GM12878 (cell line): ENCODE data around the gene PLP2. TPM values are rescaled to one million over a fixed set of nuclear protein-coding genes. Genes with fewer than 3 reads are reported as not detected.
A peak's percentile ranks its signal among the peaks of the same experiment; 100 is the strongest.

Experiments used
- NFIC ChIP-seq: IDR thresholded peaks from 2 replicates; pipeline ENCODE4 v1.6.1; 2012; ENCODE audit warnings: low read depth, mild to moderate bottlenecking, inconsistent platforms, low read length, moderate library complexity
- RB1 ChIP-seq: fragments of 450-650 bp; formaldehyde crosslinking; IDR thresholded peaks from 2 replicates; pipeline ENCODE4 v1.6.1; 2017; ENCODE audit warnings: mild to moderate bottlenecking, borderline replicate concordance
- SMARCA5 ChIP-seq: fragments of 450-650 bp; IDR thresholded peaks from 2 replicates; pipeline ENCODE4 v1.6.1; 2017; ENCODE audit warnings: mild to moderate bottlenecking
- SPI1 ChIP-seq: IDR thresholded peaks from 2 replicates; pipeline ENCODE4 v1.6.1; 2011; ENCODE audit warnings: low read depth, mild to moderate bottlenecking, low read length, moderate library complexity, borderline replicate concordance; ENCODE audit not compliant: insufficient read depth
- SUPT20H ChIP-seq: IDR thresholded peaks from 2 replicates; pipeline ENCODE4 v1.6.1; 2011; ENCODE audit warnings: low read depth, mild to moderate bottlenecking, low read length, moderate library complexity, borderline replicate concordance; ENCODE audit not compliant: control insufficient read depth
- ZNF24 ChIP-seq: fragments of 450-650 bp; IDR thresholded peaks from 2 replicates; pipeline ENCODE4 v1.6.1; 2017; ENCODE audit warnings: antibody characterized with exemption, mild to moderate bottlenecking
- polyA plus RNA-seq, 11 experiments: library from polyadenylated mRNA; depleted of rRNA in 4 of 11; unstranded in 6 of 11; stranded (reverse) in 5 of 11; fragments of >200 nt; fragmentation: Nextera tagmentation in 4 of 11; fragmentation: Illumina TruSeq in 1 of 11; extraction: Ambion mirVana in 4 of 11; extraction: Trizol in 1 of 11; gene quantifications; 1 replicate in 1 of 11; 2 replicates in 10 of 11; pipeline versions ENCODE4 v1.2.1 to v1.2.3, GENCODE V29; 2011 to 2016; ENCODE audit warnings: inconsistent platforms in 2 of 11, missing spikeins in 2 of 11, low read depth in 1 of 11
- total RNA-seq, 4 experiments: library from RNA; depleted of rRNA in 3 of 4; stranded (reverse); fragments of >200 nt in 3 of 4; fragmentation: Illumina TruSeq in 1 of 4; extraction: Trizol in 1 of 4; gene quantifications; 2 replicates each; pipeline versions ENCODE4 v1.2.1 to v1.2.3, GENCODE V29; 2013 to 2021
- TF ChIP-seq, protein P1 (sequence below): fragments of 450-650 bp; IDR thresholded peaks from 2 replicates; pipeline ENCODE4 v1.6.1; 2017; ENCODE audit warnings: low read depth, mild to moderate bottlenecking, moderate library complexity
- TF ChIP-seq, protein P2 (sequence below): IDR thresholded peaks from 2 replicates; pipeline ENCODE4 v1.6.1; 2012; ENCODE audit warnings: low read depth, low read length, improper control_type of control experiment
- TF ChIP-seq, protein P3 (sequence below): IDR thresholded peaks from 2 replicates; pipeline ENCODE4 v1.6.1; 2011; ENCODE audit warnings: low read depth, mild to moderate bottlenecking, low read length, moderate library complexity, borderline replicate concordance; ENCODE audit errors: extremely low read depth
- TF ChIP-seq, protein P4 (sequence below), 3 experiments: IDR thresholded peaks in 2 of 3; conservative IDR thresholded peaks in 1 of 3; 2 replicates each; pipeline ENCODE4 v1.5.1; 2011; ENCODE audit warnings: low read depth in 3 of 3, low read length in 3 of 3, mild to moderate bottlenecking in 3 of 3, control low read depth in 2 of 3, moderate library complexity in 2 of 3, inconsistent platforms in 1 of 3, mixed read lengths in 1 of 3; ENCODE audit not compliant: control insufficient read depth in 2 of 3, insufficient read depth in 1 of 3; ENCODE audit errors: extremely low read depth in 1 of 3

PLP2 gene
- total and polyA plus RNA-seq, 10 of the 15 experiments (the other 5 are each of a cell fraction or from before 2014, with no cell fraction given), result 56.6 to 177 (median 99.3) TPM

DNA sequence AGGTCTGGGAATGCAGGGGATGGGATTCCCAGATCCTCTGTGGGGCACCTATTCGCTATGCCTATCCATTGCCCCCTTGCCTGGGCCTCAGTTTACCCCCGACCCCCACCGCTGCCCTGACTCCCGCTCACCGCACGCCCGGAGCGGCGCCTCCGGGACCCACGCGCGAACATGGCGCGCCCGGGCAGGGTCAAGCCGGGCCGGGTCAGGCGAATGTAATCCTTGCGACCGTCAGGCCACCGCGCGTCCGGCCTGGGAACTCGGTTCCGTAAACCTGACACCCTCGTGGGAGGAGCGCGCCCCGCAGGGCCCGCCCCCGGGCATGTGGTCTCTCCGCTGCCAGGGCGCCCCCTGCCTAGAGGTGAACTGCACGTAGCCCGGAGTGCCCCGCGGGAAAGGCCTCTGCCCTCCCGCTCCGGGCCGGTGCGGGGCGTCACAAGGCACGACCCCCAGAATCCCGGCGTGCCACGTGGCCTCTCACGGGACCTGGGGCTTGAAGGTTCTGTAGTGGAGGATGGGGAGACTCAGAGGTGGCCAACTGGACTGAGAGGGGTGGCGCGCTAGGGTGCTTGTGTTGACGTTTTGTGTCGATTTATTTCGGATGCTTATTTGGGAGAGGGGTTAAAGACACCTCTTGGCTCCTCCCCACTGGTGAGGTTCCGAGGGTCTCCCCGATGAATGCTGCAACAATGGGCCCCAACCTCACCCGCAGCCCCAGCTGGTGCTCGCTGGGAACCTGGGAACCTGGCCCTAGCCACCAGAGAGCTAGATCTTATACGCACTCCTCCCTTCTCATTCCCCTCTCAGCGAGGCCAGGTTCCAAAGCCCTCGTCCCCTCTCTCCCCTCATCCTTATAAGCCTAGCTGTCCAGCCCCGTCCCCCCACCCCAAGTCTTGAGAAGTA lies 14.7 kb downstream of the PLP2 start, which contains the start of gene PRICKLE3 (continued):
- TF ChIP-seq, protein P1, sequence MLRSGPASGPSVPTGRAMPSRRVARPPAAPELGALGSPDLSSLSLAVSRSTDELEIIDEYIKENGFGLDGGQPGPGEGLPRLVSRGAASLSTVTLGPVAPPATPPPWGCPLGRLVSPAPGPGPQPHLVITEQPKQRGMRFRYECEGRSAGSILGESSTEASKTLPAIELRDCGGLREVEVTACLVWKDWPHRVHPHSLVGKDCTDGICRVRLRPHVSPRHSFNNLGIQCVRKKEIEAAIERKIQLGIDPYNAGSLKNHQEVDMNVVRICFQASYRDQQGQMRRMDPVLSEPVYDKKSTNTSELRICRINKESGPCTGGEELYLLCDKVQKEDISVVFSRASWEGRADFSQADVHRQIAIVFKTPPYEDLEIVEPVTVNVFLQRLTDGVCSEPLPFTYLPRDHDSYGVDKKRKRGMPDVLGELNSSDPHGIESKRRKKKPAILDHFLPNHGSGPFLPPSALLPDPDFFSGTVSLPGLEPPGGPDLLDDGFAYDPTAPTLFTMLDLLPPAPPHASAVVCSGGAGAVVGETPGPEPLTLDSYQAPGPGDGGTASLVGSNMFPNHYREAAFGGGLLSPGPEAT, result no peak
- TF ChIP-seq SMARCA5 (peak; percentile 60), SUPT20H (no peak), RB1 (peak; percentile 63; the same call in 1 of the 2 replicates), ZNF24 (no peak), SPI1 (no peak), NFIC (no peak)
- TF ChIP-seq, protein P2, sequence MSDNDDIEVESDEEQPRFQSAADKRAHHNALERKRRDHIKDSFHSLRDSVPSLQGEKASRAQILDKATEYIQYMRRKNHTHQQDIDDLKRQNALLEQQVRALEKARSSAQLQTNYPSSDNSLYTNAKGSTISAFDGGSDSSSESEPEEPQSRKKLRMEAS, result 0 out of 2 replicates have a peak, but pooled peaks have one; percentile 11
- TF ChIP-seq, protein P3, sequence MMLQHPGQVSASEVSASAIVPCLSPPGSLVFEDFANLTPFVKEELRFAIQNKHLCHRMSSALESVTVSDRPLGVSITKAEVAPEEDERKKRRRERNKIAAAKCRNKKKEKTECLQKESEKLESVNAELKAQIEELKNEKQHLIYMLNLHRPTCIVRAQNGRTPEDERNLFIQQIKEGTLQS, result no peak
- TF ChIP-seq, protein P4, sequence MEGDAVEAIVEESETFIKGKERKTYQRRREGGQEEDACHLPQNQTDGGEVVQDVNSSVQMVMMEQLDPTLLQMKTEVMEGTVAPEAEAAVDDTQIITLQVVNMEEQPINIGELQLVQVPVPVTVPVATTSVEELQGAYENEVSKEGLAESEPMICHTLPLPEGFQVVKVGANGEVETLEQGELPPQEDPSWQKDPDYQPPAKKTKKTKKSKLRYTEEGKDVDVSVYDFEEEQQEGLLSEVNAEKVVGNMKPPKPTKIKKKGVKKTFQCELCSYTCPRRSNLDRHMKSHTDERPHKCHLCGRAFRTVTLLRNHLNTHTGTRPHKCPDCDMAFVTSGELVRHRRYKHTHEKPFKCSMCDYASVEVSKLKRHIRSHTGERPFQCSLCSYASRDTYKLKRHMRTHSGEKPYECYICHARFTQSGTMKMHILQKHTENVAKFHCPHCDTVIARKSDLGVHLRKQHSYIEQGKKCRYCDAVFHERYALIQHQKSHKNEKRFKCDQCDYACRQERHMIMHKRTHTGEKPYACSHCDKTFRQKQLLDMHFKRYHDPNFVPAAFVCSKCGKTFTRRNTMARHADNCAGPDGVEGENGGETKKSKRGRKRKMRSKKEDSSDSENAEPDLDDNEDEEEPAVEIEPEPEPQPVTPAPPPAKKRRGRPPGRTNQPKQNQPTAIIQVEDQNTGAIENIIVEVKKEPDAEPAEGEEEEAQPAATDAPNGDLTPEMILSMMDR (IDR thresholded peaks at IDR 0.05 in 2 of 3, conservative IDR thresholded peaks at IDR 0.05 in 1 of 3; ENCODE audit: control insufficient read depth in 2 of 3, extremely low read depth in 1 of 3, insufficient read depth in 1 of 3, low read depth in 3 of 3, low read length in 3 of 3), result peak; percentile 39 to 63 (median 53)
